ENCODE results near the gene GLTPD2. TPM values are rescaled to one million over a fixed set of nuclear protein-coding genes. Genes with fewer than 3 reads are reported as not detected.

GLTPD2 gene
- total RNA-seq, 1 donor = not detected

DNA sequence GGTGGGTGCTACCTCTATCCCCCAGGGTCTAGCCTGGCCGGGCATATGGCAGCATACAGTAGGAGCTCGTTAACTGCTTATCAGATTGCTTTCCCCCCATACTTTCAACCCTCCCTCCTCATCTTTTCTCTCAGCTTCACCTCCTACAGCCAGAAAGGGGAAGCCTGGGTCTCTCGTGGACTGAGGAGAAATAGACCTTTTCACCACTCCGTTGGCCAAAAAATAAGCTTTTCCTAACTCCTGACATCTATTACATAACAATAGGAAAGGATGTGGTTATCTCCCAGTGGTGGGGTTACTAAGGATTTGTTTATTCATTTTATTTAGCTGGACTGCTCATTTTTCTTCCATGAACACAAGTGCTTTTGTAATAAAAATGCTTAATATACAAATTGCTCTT is 40.1 kb upstream of the GLTPD2 start:
- Histone ChIP-seq H3K4me3 (ENCODE audit: insufficient read depth, low read length) (no peak overlapping the region), H3K79me2 (ENCODE audit: insufficient read depth, low read length) (no peaks in the 10 kb centered on the region), H3K27ac (ENCODE audit: low read depth, low read length) (no peak overlapping the region), H3K36me3 (ENCODE audit: insufficient read depth, low read length) (no peaks in the 10 kb centered on the region), H3K9me3 (ENCODE audit: low read depth, low read length) (no peaks in the 10 kb centered on the region), H4K20me1 (ENCODE audit: insufficient read depth, low read length) (no peaks in the 10 kb centered on the region), H3K27me3 (ENCODE audit: insufficient read depth, low read length) (peaks cover 49% of the 10 kb centered on the region), H2AFZ (ENCODE audit: low read length) (no peak overlapping the region), H3K4me1 (ENCODE audit: insufficient read depth, low read length) (no peaks in the 10 kb centered on the region), H3K4me2 (ENCODE audit: insufficient read depth, low read length) (no peak overlapping the region)
- TF ChIP-seq, protein P1, sequence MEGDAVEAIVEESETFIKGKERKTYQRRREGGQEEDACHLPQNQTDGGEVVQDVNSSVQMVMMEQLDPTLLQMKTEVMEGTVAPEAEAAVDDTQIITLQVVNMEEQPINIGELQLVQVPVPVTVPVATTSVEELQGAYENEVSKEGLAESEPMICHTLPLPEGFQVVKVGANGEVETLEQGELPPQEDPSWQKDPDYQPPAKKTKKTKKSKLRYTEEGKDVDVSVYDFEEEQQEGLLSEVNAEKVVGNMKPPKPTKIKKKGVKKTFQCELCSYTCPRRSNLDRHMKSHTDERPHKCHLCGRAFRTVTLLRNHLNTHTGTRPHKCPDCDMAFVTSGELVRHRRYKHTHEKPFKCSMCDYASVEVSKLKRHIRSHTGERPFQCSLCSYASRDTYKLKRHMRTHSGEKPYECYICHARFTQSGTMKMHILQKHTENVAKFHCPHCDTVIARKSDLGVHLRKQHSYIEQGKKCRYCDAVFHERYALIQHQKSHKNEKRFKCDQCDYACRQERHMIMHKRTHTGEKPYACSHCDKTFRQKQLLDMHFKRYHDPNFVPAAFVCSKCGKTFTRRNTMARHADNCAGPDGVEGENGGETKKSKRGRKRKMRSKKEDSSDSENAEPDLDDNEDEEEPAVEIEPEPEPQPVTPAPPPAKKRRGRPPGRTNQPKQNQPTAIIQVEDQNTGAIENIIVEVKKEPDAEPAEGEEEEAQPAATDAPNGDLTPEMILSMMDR (IDR thresholded peaks at IDR 0.05; ENCODE audit: extremely low read depth, low read depth, low read length) = no peak
- DNase-seq (ENCODE audit: insufficient read length, low spot score, missing footprints) = no peak

DNA sequence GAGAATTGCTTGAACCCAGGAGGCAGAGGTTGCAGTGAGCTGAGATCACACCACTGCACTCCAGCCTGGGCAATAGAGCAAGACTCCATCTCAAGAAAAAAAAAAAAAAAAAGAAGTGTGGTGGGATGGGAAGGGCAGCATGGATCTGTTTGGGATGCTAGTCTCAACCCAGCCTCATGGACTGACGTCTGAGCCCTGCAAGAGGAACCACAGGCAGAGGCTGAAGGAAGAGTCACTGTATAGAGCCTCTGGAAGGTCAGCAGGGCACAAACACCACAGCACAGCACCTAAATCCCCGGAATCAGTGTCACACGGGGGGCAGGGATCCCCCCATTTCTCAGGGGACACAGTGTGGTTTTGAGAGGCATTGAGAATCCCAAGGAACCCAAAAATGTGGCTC is 38.2 kb upstream of the GLTPD2 start:
- Histone ChIP-seq H3K9me3 (ENCODE audit: low read depth, low read length) (no peaks in the 10 kb centered on the region), H3K27me3 (ENCODE audit: insufficient read depth, low read length) (peaks cover 55% of the 10 kb centered on the region), H3K36me3 (ENCODE audit: insufficient read depth, low read length) (no peaks in the 10 kb centered on the region), H3K27ac (ENCODE audit: low read depth, low read length) (no peak overlapping the region), H3K4me3 (ENCODE audit: insufficient read depth, low read length) (no peak overlapping the region), H3K4me2 (ENCODE audit: insufficient read depth, low read length) (no peak overlapping the region), H3K79me2 (ENCODE audit: insufficient read depth, low read length) (no peaks in the 10 kb centered on the region), H2AFZ (ENCODE audit: low read length) (no peak overlapping the region), H4K20me1 (ENCODE audit: insufficient read depth, low read length) (no peaks in the 10 kb centered on the region), H3K4me1 (ENCODE audit: insufficient read depth, low read length) (no peaks in the 10 kb centered on the region)
- TF ChIP-seq, protein P1 (IDR thresholded peaks at IDR 0.05; ENCODE audit: extremely low read depth, low read depth, low read length) = no peak
- DNase-seq (ENCODE audit: insufficient read length, low spot score, missing footprints) = no peak

DNA sequence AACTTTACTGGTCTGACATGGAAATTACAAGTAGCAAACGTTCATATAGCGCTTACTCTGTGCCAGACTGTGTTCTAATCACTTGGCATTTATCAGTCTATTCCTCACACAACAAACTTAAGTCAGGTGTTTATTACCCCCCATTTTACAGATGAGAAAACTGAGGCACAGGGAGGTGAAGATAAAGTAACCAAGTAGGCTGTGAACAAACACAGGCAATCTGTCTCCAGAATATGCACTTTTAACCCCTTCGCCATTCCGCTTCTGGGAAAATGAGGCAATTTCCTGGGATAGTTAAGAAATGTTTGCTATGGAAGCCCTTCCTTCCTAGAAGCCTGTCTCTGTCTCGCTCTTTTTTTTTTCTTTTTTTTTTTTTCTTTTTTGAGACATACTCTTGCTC is 36.8 kb upstream of the GLTPD2 start:
- Histone ChIP-seq H3K4me1 (ENCODE audit: insufficient read depth, low read length) (no peaks in the 10 kb centered on the region), H3K36me3 (ENCODE audit: insufficient read depth, low read length) (no peaks in the 10 kb centered on the region), H2AFZ (ENCODE audit: low read length) (no peak overlapping the region), H3K79me2 (ENCODE audit: insufficient read depth, low read length) (no peaks in the 10 kb centered on the region), H3K27me3 (ENCODE audit: insufficient read depth, low read length) (peaks cover 58% of the 10 kb centered on the region), H3K4me2 (ENCODE audit: insufficient read depth, low read length) (no peak overlapping the region), H3K27ac (ENCODE audit: low read depth, low read length) (no peak overlapping the region), H3K9me3 (ENCODE audit: low read depth, low read length) (no peaks in the 10 kb centered on the region), H4K20me1 (ENCODE audit: insufficient read depth, low read length) (no peaks in the 10 kb centered on the region), H3K4me3 (ENCODE audit: insufficient read depth, low read length) (no peak overlapping the region)
- TF ChIP-seq, protein P1 (IDR thresholded peaks at IDR 0.05; ENCODE audit: extremely low read depth, low read depth, low read length) = no peak
- DNase-seq (ENCODE audit: insufficient read length, low spot score, missing footprints) = no peak

DNA sequence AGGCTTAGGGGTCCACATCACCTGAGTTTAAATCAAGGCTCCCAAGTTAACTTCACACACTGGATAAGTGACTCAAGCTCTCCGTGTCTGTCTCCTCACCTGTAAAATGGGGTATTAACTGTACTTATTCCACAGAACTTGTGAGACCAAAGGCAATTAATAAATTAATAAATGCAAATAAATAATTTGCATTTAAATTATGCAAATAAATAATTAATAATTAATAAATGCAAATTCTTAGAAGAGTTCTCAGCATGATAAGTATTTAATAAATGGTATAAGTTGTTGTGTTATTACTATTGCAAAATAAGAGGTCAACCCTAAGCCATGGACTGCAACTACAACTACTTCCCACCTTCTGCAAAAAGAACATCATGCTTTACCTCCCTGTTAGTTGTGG is 35.4 kb upstream of the GLTPD2 start:
- Histone ChIP-seq H3K27me3 (ENCODE audit: insufficient read depth, low read length) (peaks cover 65% of the 10 kb centered on the region), H3K4me2 (ENCODE audit: insufficient read depth, low read length) (no peak overlapping the region), H3K4me3 (ENCODE audit: insufficient read depth, low read length) (no peak overlapping the region), H3K4me1 (ENCODE audit: insufficient read depth, low read length) (no peaks in the 10 kb centered on the region), H2AFZ (ENCODE audit: low read length) (no peak overlapping the region), H4K20me1 (ENCODE audit: insufficient read depth, low read length) (no peaks in the 10 kb centered on the region), H3K9me3 (ENCODE audit: low read depth, low read length) (no peaks in the 10 kb centered on the region), H3K36me3 (ENCODE audit: insufficient read depth, low read length) (no peaks in the 10 kb centered on the region), H3K79me2 (ENCODE audit: insufficient read depth, low read length) (no peaks in the 10 kb centered on the region), H3K27ac (ENCODE audit: low read depth, low read length) (no peak overlapping the region)
- TF ChIP-seq, protein P1 (IDR thresholded peaks at IDR 0.05; ENCODE audit: extremely low read depth, low read depth, low read length) = no peak
- no peak for DNase-seq (ENCODE audit: insufficient read length, low spot score, missing footprints)

All from osteoblast (primary cell).